ENCODE results near the gene NINL.

NINL gene

DNA sequence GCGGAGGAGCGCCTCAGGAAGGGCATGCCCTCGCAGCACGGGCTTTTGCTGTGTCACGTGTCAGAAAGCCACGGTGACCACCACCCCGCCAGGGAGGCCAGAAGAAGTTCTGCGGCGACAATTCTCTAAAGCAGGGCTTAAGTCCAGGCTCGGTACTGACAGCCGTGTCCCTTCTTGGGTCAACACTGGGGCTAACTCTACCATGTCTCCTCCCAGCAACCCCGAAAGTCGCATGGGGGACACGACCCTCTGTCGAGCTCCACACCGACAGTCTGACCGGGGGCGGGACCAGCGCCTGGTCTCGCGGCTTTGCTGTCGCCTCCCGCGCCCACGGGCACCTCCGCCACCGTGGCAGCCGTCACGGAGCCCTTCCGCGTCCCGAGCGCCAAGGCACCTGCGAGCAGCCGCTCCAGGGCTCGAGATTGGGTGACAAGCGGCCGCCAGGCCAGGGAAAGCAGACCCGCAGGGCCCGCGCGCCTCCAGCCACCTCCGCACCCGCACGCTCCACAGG lies 37.9 kb upstream of the NINL start:
- Histone ChIP-seq H3K4me3 (replicated peaks; ENCODE audit: insufficient read depth, low read length) (peak overlapping the region; percentile 69), H3K27me3 (ENCODE audit: insufficient read depth, poor library complexity, severe bottlenecking) (no peaks in the 10 kb centered on the region), H3K27ac (replicated peaks) (peak overlapping the region; percentile 78)
- TF ChIP-seq GABPA (IDR thresholded peaks at IDR 0.05; ENCODE audit: low read depth), result no peak
- TF ChIP-seq POLR2AphosphoS5 (IDR thresholded peaks at IDR 0.05; ENCODE audit: low read depth), result no peak
- TF ChIP-seq SPI1 (IDR thresholded peaks at IDR 0.05; ENCODE audit: borderline replicate concordance, low read depth), result no peak
- TF ChIP-seq, protein P1, sequence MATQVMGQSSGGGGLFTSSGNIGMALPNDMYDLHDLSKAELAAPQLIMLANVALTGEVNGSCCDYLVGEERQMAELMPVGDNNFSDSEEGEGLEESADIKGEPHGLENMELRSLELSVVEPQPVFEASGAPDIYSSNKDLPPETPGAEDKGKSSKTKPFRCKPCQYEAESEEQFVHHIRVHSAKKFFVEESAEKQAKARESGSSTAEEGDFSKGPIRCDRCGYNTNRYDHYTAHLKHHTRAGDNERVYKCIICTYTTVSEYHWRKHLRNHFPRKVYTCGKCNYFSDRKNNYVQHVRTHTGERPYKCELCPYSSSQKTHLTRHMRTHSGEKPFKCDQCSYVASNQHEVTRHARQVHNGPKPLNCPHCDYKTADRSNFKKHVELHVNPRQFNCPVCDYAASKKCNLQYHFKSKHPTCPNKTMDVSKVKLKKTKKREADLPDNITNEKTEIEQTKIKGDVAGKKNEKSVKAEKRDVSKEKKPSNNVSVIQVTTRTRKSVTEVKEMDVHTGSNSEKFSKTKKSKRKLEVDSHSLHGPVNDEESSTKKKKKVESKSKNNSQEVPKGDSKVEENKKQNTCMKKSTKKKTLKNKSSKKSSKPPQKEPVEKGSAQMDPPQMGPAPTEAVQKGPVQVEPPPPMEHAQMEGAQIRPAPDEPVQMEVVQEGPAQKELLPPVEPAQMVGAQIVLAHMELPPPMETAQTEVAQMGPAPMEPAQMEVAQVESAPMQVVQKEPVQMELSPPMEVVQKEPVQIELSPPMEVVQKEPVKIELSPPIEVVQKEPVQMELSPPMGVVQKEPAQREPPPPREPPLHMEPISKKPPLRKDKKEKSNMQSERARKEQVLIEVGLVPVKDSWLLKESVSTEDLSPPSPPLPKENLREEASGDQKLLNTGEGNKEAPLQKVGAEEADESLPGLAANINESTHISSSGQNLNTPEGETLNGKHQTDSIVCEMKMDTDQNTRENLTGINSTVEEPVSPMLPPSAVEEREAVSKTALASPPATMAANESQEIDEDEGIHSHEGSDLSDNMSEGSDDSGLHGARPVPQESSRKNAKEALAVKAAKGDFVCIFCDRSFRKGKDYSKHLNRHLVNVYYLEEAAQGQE (IDR thresholded peaks at IDR 0.05; ENCODE audit: insufficient replicate concordance, low read depth), result no peak
- TF ChIP-seq, protein P2, sequence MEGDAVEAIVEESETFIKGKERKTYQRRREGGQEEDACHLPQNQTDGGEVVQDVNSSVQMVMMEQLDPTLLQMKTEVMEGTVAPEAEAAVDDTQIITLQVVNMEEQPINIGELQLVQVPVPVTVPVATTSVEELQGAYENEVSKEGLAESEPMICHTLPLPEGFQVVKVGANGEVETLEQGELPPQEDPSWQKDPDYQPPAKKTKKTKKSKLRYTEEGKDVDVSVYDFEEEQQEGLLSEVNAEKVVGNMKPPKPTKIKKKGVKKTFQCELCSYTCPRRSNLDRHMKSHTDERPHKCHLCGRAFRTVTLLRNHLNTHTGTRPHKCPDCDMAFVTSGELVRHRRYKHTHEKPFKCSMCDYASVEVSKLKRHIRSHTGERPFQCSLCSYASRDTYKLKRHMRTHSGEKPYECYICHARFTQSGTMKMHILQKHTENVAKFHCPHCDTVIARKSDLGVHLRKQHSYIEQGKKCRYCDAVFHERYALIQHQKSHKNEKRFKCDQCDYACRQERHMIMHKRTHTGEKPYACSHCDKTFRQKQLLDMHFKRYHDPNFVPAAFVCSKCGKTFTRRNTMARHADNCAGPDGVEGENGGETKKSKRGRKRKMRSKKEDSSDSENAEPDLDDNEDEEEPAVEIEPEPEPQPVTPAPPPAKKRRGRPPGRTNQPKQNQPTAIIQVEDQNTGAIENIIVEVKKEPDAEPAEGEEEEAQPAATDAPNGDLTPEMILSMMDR (IDR thresholded peaks at IDR 0.05; ENCODE audit: insufficient read depth, low read length), result no peak
- DNase-seq (ENCODE audit: low read depth in 1 of 2, low spot score in 1 of 2), result peak in 1 of 2 experiments; percentile 31

DNA sequence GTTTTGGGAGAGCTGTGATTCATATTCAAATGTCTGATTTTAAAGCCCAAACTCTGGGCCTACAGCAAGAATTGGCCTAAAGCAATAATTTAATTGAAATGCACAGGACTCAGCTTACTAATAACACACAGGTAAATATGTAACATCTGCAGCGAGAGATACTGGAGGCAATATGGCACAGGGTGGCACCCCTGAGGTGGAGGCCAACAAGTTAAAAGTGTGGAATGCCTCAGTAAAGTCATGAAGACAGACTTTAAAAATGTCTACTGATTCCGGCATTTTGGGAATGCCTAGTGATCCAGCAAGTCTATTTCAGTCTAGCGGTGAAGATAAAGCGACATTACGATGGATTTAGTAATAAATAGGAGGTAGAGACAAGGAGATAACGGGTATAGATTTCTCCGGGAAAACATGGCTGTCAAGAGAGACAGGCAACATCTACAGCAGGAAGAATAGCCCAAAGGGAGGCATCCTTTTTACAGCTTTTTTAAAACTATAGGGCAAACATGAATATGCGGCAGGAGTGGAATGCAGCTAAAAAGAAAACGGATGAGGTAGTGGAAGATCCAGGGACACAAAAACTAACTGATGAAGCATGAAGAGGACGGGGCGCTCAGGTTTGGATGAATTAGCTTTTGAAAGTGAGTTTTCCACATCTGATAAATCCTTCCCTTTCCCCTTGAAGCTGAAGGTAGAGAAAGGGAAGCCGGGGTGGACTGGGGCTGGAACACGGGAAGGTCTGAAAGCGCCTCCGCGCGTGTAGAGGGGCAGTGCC lies 37.3 kb upstream of the NINL start:
- peak overlapping the region; percentile 69 for H3K4me3 ChIP-seq (replicated peaks; ENCODE audit: insufficient read depth, low read length)
- no peaks in the 10 kb centered on the region for H3K27me3 ChIP-seq (ENCODE audit: insufficient read depth, poor library complexity, severe bottlenecking)
- DNase-seq (ENCODE audit: low read depth in 1 of 2, low spot score in 1 of 2), result peak in 1 of 2 experiments; percentile 24
- peak overlapping the region; percentile 78 for H3K27ac ChIP-seq (replicated peaks)
- TF ChIP-seq, protein P1 (IDR thresholded peaks at IDR 0.05; ENCODE audit: insufficient replicate concordance, low read depth), result no peak
- TF ChIP-seq POLR2AphosphoS5 (IDR thresholded peaks at IDR 0.05; ENCODE audit: low read depth) (no peak), GABPA (IDR thresholded peaks at IDR 0.05; ENCODE audit: low read depth) (no peak), SPI1 (IDR thresholded peaks at IDR 0.05; ENCODE audit: borderline replicate concordance, low read depth) (no peak)
- TF ChIP-seq, protein P2 (IDR thresholded peaks at IDR 0.05; ENCODE audit: insufficient read depth, low read length), result no peak

DNA sequence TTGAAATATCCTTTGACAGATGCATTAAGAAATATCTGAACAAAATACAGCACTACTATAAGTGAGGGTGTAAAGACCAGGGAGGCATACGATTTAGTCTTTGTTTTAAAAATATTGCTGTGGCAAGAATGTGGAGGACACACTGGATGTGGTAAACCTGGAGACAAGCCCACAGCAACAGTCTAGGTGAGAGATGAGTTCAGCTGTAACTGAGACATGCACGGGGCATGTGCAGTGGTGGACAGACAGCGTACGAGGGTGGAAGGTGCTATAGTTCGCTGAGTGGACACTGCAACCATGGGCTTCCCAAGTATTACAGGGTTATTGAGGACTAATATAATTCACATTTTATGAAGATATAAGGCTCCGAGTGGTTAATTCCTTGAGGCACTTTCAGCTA lies 36.7 kb upstream of the NINL start:
- no peak for DNase-seq (ENCODE audit: low read depth in 1 of 2, low spot score in 1 of 2)
- Histone ChIP-seq H3K27me3 (ENCODE audit: insufficient read depth, poor library complexity, severe bottlenecking) (no peaks in the 10 kb centered on the region), H3K4me3 (replicated peaks; ENCODE audit: insufficient read depth, low read length) (no peak overlapping the region), H3K27ac (replicated peaks) (no peak overlapping the region)
- TF ChIP-seq GABPA (IDR thresholded peaks at IDR 0.05; ENCODE audit: low read depth) (no peak), POLR2AphosphoS5 (IDR thresholded peaks at IDR 0.05; ENCODE audit: low read depth) (no peak)
- TF ChIP-seq, protein P1 (IDR thresholded peaks at IDR 0.05; ENCODE audit: insufficient replicate concordance, low read depth), result no peak

Measured in HL-60 (cell line).